K562 (cell line): ENCODE data around the gene PYM1. TPM values are rescaled to one million over a fixed set of nuclear protein-coding genes. Genes with fewer than 3 reads are reported as not detected.

Experiments
- DACH1 ChIP-seq: fragments of 450-650 bp; IDR thresholded peaks from 2 replicates; pipeline ENCODE4 v1.6.1; 2018; ENCODE audit not compliant: partially characterized antibody
- MECOM ChIP-seq: fragments of 250-450 bp; sonication (Bioruptor Pico); IDR thresholded peaks from 2 replicates; pipeline ENCODE4 v1.8.0; 2022; ENCODE audit warnings: inconsistent platforms
- NFIC ChIP-seq: fragments of 450-650 bp; IDR thresholded peaks from 2 replicates; pipeline ENCODE4 v1.6.1; 2017; ENCODE audit warnings: mild to moderate bottlenecking, inconsistent platforms
- SIN3B ChIP-seq: fragments of 450-650 bp; IDR thresholded peaks from 2 replicates; pipeline ENCODE4 v1.6.1; 2017; ENCODE audit warnings: low read depth, mild to moderate bottlenecking, moderate library complexity
- SMARCC2 ChIP-seq: fragments of 450-650 bp; IDR thresholded peaks from 2 replicates; pipeline ENCODE4 v1.6.1; 2017; ENCODE audit warnings: antibody characterized with exemption, moderate library complexity, mild to moderate bottlenecking, low read depth
- SRSF7 ChIP-seq: fragments of 200-400 bp; formaldehyde crosslinking; optimal IDR thresholded peaks from 2 replicates; pipeline ENCODE3; 2017; ENCODE audit warnings: mild to moderate bottlenecking, low read depth, low read length
- TGIF2 ChIP-seq: sonication (generic); formaldehyde crosslinking; IDR thresholded peaks from 2 replicates; pipeline ENCODE4 v1.8.1; 2022; ENCODE audit warnings: mild to moderate bottlenecking, missing genetic modification reagents, moderate library complexity
- ZBTB34 ChIP-seq: fragments of 250-450 bp; sonication (Bioruptor Pico); IDR thresholded peaks from 2 replicates; pipeline ENCODE4 v1.8.0; 2021; ENCODE audit warnings: mild to moderate bottlenecking, moderate library complexity
- polyA plus RNA-seq, 8 experiments: library from polyadenylated mRNA; depleted of rRNA in 4 of 8; stranded (reverse) in 5 of 8; unstranded in 3 of 8; fragments of >200 nt; fragmentation: Nextera tagmentation in 2 of 8; fragmentation: Illumina TruSeq in 1 of 8; extraction: Ambion mirVana in 2 of 8; extraction: Trizol in 1 of 8; gene quantifications; 2 replicates each; pipeline versions ENCODE4 v1.2.1 to v1.2.3, GENCODE V29; 2011 to 2014; ENCODE audit warnings: inconsistent platforms in 1 of 8, missing spikeins in 1 of 8
- total RNA-seq, 7 experiments: library from RNA; depleted of rRNA in 6 of 7; stranded (reverse); fragments of >200 nt in 6 of 7; fragmentation: Illumina TruSeq in 2 of 7; extraction: Trizol in 2 of 7; gene quantifications; 2 replicates each; pipeline versions ENCODE4 v1.2.1 to v1.2.3, GENCODE V29; 2011 to 2021; ENCODE audit warnings: low replicate concordance in 1 of 7
- TF ChIP-seq, protein P1 (sequence below): fragments of 450-650 bp; formaldehyde crosslinking; IDR thresholded peaks from 2 replicates; pipeline ENCODE4 v1.4.0; 2020; ENCODE audit warnings: mild to moderate bottlenecking, moderate library complexity
- TF ChIP-seq, protein P2 (sequence below): IDR thresholded peaks from 2 replicates; pipeline ENCODE4 v1.6.1; 2011; ENCODE audit warnings: borderline replicate concordance, low read depth, mild to moderate bottlenecking, moderate library complexity, low read length; ENCODE audit not compliant: insufficient read depth, poor library complexity, severe bottlenecking
- TF ChIP-seq, protein P3 (sequence below), 2 experiments: fragments of 450-650 bp; IDR thresholded peaks; 2 replicates each; pipeline ENCODE4 v1.6.1; 2018; ENCODE audit warnings: mild to moderate bottlenecking in 2 of 2, low read depth in 1 of 2; ENCODE audit not compliant: partially characterized antibody in 2 of 2
- TF ChIP-seq, protein P4 (sequence below): fragments of 250-450 bp; sonication (Bioruptor Pico); IDR thresholded peaks from 2 replicates; pipeline ENCODE4 v1.9.0; 2021; ENCODE audit warnings: mild to moderate bottlenecking, inconsistent platforms

Gene PYM1
- total and polyA plus RNA-seq, 9 of the 15 experiments (the other 6 are each of a cell fraction or from before 2014, with no cell fraction given), result 29.0 to 51.3 (median 34.1) TPM

DNA sequence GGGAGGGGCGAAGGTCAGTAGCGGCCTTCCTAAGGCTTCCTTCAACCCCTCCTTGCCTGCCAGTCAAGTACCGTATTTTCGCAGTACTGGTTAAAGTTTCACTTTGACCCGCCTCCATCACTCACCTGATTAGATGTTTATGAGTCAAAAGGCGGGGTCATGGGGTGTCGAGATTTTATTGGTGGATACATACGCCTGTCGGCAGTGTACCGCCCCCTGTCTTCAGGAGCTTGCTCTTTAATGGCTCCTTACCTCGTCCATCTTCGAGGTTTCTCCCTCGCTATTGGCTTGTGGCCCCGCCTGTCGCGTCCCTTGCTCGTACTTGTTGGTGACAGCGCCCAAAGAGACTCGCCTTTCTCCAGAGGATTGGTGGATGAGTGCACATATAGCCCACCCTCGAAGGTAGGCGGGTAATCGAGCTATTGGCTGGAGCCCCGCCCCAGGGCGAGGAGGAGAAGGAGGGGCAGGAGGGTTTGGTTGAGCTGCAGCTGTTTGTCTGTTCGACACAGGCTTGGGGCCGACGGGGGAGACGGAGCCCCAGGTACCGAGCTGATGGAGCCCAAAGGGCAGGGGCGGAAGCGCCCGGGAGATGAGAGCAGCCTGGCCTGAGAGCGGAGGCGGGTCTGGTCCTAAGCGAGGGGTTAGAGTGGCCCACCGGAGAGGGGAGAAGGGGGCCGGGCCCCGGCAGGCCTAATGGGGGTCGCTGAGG, 46.1 kb upstream of the PYM1 start, which contains the start of gene RAB5B (continued):
- TF ChIP-seq, protein P1, sequence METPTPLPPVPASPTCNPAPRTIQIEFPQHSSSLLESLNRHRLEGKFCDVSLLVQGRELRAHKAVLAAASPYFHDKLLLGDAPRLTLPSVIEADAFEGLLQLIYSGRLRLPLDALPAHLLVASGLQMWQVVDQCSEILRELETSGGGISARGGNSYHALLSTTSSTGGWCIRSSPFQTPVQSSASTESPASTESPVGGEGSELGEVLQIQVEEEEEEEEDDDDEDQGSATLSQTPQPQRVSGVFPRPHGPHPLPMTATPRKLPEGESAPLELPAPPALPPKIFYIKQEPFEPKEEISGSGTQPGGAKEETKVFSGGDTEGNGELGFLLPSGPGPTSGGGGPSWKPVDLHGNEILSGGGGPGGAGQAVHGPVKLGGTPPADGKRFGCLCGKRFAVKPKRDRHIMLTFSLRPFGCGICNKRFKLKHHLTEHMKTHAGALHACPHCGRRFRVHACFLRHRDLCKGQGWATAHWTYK (CRISPR knock-in tag), result peak; percentile 28; the same call in 1 of the 2 replicates
- TF ChIP-seq, protein P2, sequence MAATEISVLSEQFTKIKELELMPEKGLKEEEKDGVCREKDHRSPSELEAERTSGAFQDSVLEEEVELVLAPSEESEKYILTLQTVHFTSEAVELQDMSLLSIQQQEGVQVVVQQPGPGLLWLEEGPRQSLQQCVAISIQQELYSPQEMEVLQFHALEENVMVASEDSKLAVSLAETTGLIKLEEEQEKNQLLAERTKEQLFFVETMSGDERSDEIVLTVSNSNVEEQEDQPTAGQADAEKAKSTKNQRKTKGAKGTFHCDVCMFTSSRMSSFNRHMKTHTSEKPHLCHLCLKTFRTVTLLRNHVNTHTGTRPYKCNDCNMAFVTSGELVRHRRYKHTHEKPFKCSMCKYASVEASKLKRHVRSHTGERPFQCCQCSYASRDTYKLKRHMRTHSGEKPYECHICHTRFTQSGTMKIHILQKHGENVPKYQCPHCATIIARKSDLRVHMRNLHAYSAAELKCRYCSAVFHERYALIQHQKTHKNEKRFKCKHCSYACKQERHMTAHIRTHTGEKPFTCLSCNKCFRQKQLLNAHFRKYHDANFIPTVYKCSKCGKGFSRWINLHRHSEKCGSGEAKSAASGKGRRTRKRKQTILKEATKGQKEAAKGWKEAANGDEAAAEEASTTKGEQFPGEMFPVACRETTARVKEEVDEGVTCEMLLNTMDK, result no peak
- no peak for TF ChIP-seq SMARCC2
- no peak for TF ChIP-seq MECOM (CRISPR knock-in tag)
- TF ChIP-seq DACH1, result peak; percentile 60
- peak; percentile 37 for TF ChIP-seq NFIC
- TF ChIP-seq ZBTB34 (CRISPR knock-in tag), result no peak
- no peak; the same call in 1 of the 2 replicates for TF ChIP-seq SIN3B
- TF ChIP-seq SRSF7, result no peak
- no peak for TF ChIP-seq TGIF2 (CRISPR knock-in tag)
- TF ChIP-seq, protein P3, sequence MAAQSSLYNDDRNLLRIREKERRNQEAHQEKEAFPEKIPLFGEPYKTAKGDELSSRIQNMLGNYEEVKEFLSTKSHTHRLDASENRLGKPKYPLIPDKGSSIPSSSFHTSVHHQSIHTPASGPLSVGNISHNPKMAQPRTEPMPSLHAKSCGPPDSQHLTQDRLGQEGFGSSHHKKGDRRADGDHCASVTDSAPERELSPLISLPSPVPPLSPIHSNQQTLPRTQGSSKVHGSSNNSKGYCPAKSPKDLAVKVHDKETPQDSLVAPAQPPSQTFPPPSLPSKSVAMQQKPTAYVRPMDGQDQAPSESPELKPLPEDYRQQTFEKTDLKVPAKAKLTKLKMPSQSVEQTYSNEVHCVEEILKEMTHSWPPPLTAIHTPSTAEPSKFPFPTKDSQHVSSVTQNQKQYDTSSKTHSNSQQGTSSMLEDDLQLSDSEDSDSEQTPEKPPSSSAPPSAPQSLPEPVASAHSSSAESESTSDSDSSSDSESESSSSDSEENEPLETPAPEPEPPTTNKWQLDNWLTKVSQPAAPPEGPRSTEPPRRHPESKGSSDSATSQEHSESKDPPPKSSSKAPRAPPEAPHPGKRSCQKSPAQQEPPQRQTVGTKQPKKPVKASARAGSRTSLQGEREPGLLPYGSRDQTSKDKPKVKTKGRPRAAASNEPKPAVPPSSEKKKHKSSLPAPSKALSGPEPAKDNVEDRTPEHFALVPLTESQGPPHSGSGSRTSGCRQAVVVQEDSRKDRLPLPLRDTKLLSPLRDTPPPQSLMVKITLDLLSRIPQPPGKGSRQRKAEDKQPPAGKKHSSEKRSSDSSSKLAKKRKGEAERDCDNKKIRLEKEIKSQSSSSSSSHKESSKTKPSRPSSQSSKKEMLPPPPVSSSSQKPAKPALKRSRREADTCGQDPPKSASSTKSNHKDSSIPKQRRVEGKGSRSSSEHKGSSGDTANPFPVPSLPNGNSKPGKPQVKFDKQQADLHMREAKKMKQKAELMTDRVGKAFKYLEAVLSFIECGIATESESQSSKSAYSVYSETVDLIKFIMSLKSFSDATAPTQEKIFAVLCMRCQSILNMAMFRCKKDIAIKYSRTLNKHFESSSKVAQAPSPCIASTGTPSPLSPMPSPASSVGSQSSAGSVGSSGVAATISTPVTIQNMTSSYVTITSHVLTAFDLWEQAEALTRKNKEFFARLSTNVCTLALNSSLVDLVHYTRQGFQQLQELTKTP (IDR thresholded peaks at IDR 0.05; ENCODE audit: low read depth in 1 of 2, partially characterized antibody in 2 of 2), result no peak
- TF ChIP-seq, protein P4, sequence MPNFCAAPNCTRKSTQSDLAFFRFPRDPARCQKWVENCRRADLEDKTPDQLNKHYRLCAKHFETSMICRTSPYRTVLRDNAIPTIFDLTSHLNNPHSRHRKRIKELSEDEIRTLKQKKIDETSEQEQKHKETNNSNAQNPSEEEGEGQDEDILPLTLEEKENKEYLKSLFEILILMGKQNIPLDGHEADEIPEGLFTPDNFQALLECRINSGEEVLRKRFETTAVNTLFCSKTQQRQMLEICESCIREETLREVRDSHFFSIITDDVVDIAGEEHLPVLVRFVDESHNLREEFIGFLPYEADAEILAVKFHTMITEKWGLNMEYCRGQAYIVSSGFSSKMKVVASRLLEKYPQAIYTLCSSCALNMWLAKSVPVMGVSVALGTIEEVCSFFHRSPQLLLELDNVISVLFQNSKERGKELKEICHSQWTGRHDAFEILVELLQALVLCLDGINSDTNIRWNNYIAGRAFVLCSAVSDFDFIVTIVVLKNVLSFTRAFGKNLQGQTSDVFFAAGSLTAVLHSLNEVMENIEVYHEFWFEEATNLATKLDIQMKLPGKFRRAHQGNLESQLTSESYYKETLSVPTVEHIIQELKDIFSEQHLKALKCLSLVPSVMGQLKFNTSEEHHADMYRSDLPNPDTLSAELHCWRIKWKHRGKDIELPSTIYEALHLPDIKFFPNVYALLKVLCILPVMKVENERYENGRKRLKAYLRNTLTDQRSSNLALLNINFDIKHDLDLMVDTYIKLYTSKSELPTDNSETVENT (CRISPR knock-in tag), result peak; percentile 73; the same call in 1 of the 2 replicates
